ENCODE measurements around the gene OR1F1.

Gene OR1F1

GRCh38 chr16:3246002-3246401, 58.0 kb downstream of the OR1F1 start:
- no peak for DNase-seq (ENCODE audit: low read depth in 2 of 2, low spot score in 1 of 2)

GRCh38 chr16:3246876-3247275, 58.9 kb downstream of the OR1F1 start:
- DNase-seq (ENCODE audit: low read depth in 2 of 2, low spot score in 1 of 2) = no peak

GRCh38 chr16:3248596-3248995, 60.6 kb downstream of the OR1F1 start:
- no peak for DNase-seq (ENCODE audit: low read depth in 2 of 2, low spot score in 1 of 2)

DNA sequence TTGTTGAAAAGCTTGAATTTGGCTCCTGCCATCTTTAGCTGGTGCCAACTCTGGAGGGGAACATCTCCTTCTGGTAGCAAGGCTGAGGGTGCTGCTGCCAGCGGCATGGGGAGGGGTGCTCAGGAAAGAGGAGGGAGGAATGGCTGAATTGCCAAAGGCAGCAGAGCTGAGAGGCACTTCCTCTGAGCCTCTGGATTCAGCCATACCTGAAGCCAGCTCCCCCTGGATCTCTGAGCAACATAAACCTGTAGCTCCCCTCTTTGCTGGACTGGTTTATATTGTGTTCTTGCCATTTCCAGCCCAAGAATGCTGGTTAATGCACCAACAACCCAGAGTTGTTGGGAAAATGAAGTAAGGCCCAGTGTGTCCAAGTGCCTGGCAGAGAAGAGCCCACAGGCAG, 61.0 kb downstream of the OR1F1 start:
- no peak for DNase-seq (ENCODE audit: low read depth in 2 of 2, low spot score in 1 of 2)

DNA sequence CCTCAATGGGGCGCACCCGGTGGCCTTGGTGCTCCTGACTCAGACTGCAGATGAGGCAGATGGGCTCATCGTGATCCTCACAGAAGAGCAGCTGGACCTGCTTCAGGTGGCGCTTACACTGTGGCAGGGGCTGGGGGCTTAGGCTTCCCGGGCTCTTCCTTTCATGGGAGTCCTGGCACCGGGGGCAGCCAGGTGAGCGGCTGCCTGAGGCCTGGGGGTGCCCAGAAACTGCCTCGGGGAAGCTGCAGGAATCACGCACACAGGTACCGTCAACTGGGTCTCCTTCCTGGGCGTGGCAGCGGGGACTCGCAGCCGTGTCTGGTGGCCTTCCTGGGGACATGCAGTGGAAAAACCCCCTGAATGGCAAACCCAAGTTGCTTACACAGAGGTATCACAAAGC, 61.4 kb downstream of the OR1F1 start:
- DNase-seq (ENCODE audit: low read depth in 2 of 2, low spot score in 1 of 2) = no peak

DNA sequence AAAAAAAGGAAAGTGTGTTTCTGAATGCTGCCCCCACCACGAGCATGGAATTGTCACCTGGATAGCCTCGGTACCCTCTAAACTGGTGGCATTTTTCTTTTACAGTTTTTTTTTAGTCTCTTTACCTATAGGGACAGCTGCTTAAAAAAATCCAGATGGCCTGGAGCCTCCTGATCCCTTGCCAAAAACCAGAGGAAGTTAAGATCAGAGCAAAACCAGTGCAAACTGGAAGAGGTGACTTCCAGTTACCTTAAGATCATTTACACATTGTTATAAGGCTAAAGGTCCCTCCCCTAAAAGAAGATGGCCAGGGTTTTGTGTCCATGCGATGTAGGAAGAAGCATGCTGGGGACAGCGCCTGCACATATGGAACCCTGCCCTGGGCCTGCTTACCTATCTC, 65.0 kb downstream of the OR1F1 start:
- no peak for DNase-seq (ENCODE audit: low read depth in 2 of 2, low spot score in 1 of 2)

DNA sequence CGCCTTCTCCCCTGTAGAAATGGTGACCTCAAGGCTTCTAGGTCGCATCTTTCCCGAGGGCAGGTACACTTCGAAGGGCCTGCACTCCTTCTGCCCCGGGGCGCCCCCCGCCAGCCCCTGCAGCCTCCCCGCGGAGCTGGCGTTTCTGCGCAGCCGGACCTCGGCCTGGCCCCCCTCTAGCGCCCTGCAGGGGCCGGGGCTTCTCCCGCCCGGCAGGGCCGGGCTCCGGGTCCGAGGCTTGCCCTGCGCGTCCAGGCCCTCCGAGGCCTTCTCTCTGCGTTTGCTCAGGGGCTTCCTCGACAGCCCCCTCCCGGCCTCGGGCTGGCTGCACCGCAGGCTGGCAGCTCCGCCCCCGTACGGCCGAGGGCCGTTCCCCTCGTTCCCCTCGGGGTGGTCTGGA, 66.3 kb downstream of the OR1F1 start:
- DNase-seq (ENCODE audit: low read depth in 2 of 2, low spot score in 1 of 2) = no peak
